HEK293T (cell line): Measurements from ENCODE around the gene PPA1.

ENCODE experiments used
- BHLHE40 ChIP-seq: fragments of 450-650 bp; IDR thresholded peaks from 2 replicates; pipeline ENCODE4 v1.6.1; 2016; ENCODE audit warnings: mild to moderate bottlenecking, moderate library complexity, borderline replicate concordance
- CTBP1 ChIP-seq: fragments of 450-650 bp; IDR thresholded peaks from 2 replicates; pipeline ENCODE4 v1.6.1; 2016; ENCODE audit warnings: borderline replicate concordance
- FOXA1 ChIP-seq: fragments of 450-650 bp; IDR thresholded peaks from 2 replicates; pipeline ENCODE4 v1.6.1; 2016; ENCODE audit warnings: mild to moderate bottlenecking
- FOXK2 ChIP-seq: fragments of 450-650 bp; IDR thresholded peaks from 2 replicates; pipeline ENCODE4 v1.6.1; 2016; ENCODE audit warnings: mild to moderate bottlenecking
- SP1 ChIP-seq: fragments of 450-650 bp; IDR thresholded peaks from 2 replicates; pipeline ENCODE4 v1.6.1; 2017
- SUZ12 ChIP-seq: fragments of 450-650 bp; IDR thresholded peaks from 2 replicates; pipeline ENCODE4 v1.6.1; 2016; ENCODE audit warnings: mild to moderate bottlenecking
- ZNF384 ChIP-seq: fragments of 450-650 bp; IDR thresholded peaks from 2 replicates; pipeline ENCODE4 v1.6.1; 2016

- TF ChIP-seq SP1 (no peak), FOXA1 (no peak), BHLHE40 (no peak), SUZ12 (no peak), CTBP1 (no peak), ZNF384 (no peak), FOXK2 (no peak)
These were observed 41.4 kb upstream of the PPA1 start for GRCh38 chr10:70274643-70275042.
